Calu3 (cell line): ENCODE measurements around the gene C19orf47. TPM values are rescaled to one million over a fixed set of nuclear protein-coding genes. Genes with fewer than 3 reads are reported as not detected.
A peak's percentile ranks its signal among the peaks of the same experiment; 100 is the strongest.

Experiments
- BruUV-seq: library from RNA; stranded (reverse); fragments of 400-500 nt; replicated peaks from 2 replicates; lab custom pipeline; 2021; lab: Mats Ljungman, UMichigan
- CTCF ChIA-PET: fragments of 300-600 bp; sonication (Branson Sonifier 250); formaldehyde crosslinking; loops from one replicate; lab custom pipeline; 2022; ENCODE audit warnings: antibody characterized with exemption; lab: Charles Lee
- DNase-seq: peaks from one replicate; pipeline ENCODE4 v3.0.0; 2022
- H3K27ac Mint-ChIP-seq: one replicate; pipeline ENCODE4 v1.8.0; 2022; ENCODE audit warnings: mixed read lengths; ENCODE audit not compliant: unreplicated experiment
- H3K27me3 Mint-ChIP-seq: one replicate; pipeline ENCODE4 v1.8.0; 2022; ENCODE audit warnings: mixed read lengths; ENCODE audit not compliant: unreplicated experiment
- H3K36me3 Mint-ChIP-seq: one replicate; pipeline ENCODE4 v1.8.0; 2022; ENCODE audit warnings: mild to moderate bottlenecking, moderate library complexity, mixed read lengths; ENCODE audit not compliant: insufficient read depth, unreplicated experiment
- H3K4me1 Mint-ChIP-seq: one replicate; pipeline ENCODE4 v1.8.0; 2022; ENCODE audit warnings: mild to moderate bottlenecking, low read depth, mixed read lengths; ENCODE audit not compliant: unreplicated experiment
- H3K4me3 Mint-ChIP-seq: one replicate; pipeline ENCODE4 v1.8.0; 2022; ENCODE audit warnings: mild to moderate bottlenecking, low read depth, moderate library complexity, mixed read lengths; ENCODE audit not compliant: unreplicated experiment
- H3K9me3 Mint-ChIP-seq: one replicate; pipeline ENCODE4 v1.8.0; 2022; ENCODE audit warnings: low read depth, mixed read lengths; ENCODE audit not compliant: unreplicated experiment
- CTCF ChIP-seq: fragments of 200-600 bp; IDR thresholded peaks from one replicate; pipeline ENCODE4 v1.8.0; 2022; ENCODE audit warnings: antibody characterized with exemption; ENCODE audit not compliant: unreplicated experiment
- intact Hi-C: fragments of 100-400 bp; cut with micrococcal nuclease; formaldehyde crosslinking; loops from one replicate; pipeline ENCODE4 v1.10.0; 2022; ENCODE audit not compliant: unreplicated experiment
- total RNA-seq: library from RNA; stranded (reverse); gene quantifications from 2 replicates; pipeline ENCODE4 v1.2.3, GENCODE V29; 2022

The C19orf47 gene
- total RNA-seq, 1 experiment from 2014 or later = 22.7 TPM

GRCh38 chr19:40284501-40285352 lies 63.5 kb downstream of the C19orf47 start, which contains the start of gene AKT2:
Gene AKT2 (minus strand): TSS chr19:40285345. CDS start chr19:40265267, 20,078 bp downstream.
- intact Hi-C loops = no loop called here
- CTCF ChIA-PET = interaction anchor here (1.1 kb wide), 1 partner anchor 21 kb away, joined by 3 read pairs; no protein-coding TSS in a partner anchor

GRCh38 chr19:40284251-40284500 lies 64.0 kb downstream of the C19orf47 start:
- Mint-ChIP-seq H3K9me3 (no peaks in the 10 kb centered on the region), H3K27me3 (no peaks in the 10 kb centered on the region), H3K4me3 (peak overlapping the region; percentile 92), H3K36me3 (peaks cover 31% of the 10 kb centered on the region), H3K4me1 (peaks cover 17% of the 10 kb centered on the region), H3K27ac (peak overlapping the region; percentile 88)
- intact Hi-C loops = no loop called here
- CTCF ChIA-PET = interaction anchor here (0.5 to 0.6 kb wide), 2 partner anchors 23 to 66 kb away, joined by 3 read pairs; no protein-coding TSS in a partner anchor
- no peak for TF ChIP-seq CTCF
- BruUV-seq = TSS peak; percentile 72
- DNase-seq = no peak

More at GRCh38 chr19:40284501-40285352, 63.5 kb downstream of the C19orf47 start, which contains the start of gene AKT2:
- H3K27me3 Mint-ChIP-seq = no peaks in the 10 kb centered on the region
- H3K9me3 Mint-ChIP-seq = no peaks in the 10 kb centered on the region
- TF ChIP-seq CTCF = no peak
- H3K36me3 Mint-ChIP-seq = peaks cover 31% of the 10 kb centered on the region
- peak within 1 kb of the TSS; percentile 92 for H3K4me3 Mint-ChIP-seq
- no TSS peak for BruUV-seq
- peak within 1 kb of the TSS; percentile 94 for H3K27ac Mint-ChIP-seq
- DNase-seq = peak; percentile 79
- H3K4me1 Mint-ChIP-seq = peaks cover 17% of the 10 kb centered on the region

GRCh38 chr19:40283414-40284250 lies 64.6 kb downstream of the C19orf47 start:
- H3K4me1 Mint-ChIP-seq = peaks cover 17% of the 10 kb centered on the region

More at GRCh38 chr19:40283414-40284250, 64.6 kb downstream of the C19orf47 start:
- no peaks in the 10 kb centered on the region for H3K27me3 Mint-ChIP-seq
- peaks cover 31% of the 10 kb centered on the region for H3K36me3 Mint-ChIP-seq
- intact Hi-C loops = no loop called here
- H3K27ac Mint-ChIP-seq = peak overlapping the region; percentile 88
- peak overlapping the region; percentile 92 for H3K4me3 Mint-ChIP-seq
- TF ChIP-seq CTCF = no peak
- no peak for DNase-seq
- CTCF ChIA-PET = interaction anchor here (0.5 to 0.6 kb wide), 2 partner anchors 22 to 66 kb away, joined by 3 read pairs; no protein-coding TSS in a partner anchor
- no peaks in the 10 kb centered on the region for H3K9me3 Mint-ChIP-seq
- BruUV-seq = no TSS peak
